ENCODE data around the gene NOS3. TPM values are rescaled to one million over a fixed set of nuclear protein-coding genes. Genes with fewer than 3 reads are reported as not detected.

The NOS3 gene
- total and polyA plus RNA-seq, 2 donors from 2014 or later, result 9.3 to 51.7 TPM

DNA sequence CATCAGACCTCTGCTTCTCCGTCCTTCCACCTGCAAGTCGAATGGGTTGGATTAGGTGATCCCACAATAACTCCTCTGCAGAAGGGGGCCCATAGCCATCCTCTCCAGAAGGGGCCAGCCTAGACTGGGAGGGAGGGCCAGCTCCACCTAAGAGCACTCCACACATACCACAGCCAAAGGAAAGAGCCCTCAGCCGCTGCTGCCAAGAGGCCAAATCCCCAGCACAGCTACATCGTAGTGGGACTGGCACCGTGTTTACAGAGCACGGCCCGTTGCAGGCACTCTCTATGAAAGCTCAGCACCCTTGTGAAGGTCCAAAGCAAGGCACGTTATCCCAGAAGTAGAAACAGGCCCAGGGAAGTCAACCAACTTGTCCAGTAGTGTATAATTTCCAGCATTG, 18.1 kb upstream of the NOS3 start:
- peaks cover 5% of the 10 kb centered on the region for H3K27me3 ChIP-seq (ENCODE audit: control insufficient read depth, insufficient read depth, low read length)
- H3K27ac ChIP-seq (ENCODE audit: low read depth in 2 of 2, low read length in 2 of 2), result no peak overlapping the region
- FAIRE-seq (no peak), DNase-seq (no peak)
- H3K9ac ChIP-seq (ENCODE audit: low read length in 3 of 3), result no peak overlapping the region
- H3K4me3 ChIP-seq (ENCODE audit: low read length in 3 of 3), result no peak overlapping the region
- TF ChIP-seq, protein P1, sequence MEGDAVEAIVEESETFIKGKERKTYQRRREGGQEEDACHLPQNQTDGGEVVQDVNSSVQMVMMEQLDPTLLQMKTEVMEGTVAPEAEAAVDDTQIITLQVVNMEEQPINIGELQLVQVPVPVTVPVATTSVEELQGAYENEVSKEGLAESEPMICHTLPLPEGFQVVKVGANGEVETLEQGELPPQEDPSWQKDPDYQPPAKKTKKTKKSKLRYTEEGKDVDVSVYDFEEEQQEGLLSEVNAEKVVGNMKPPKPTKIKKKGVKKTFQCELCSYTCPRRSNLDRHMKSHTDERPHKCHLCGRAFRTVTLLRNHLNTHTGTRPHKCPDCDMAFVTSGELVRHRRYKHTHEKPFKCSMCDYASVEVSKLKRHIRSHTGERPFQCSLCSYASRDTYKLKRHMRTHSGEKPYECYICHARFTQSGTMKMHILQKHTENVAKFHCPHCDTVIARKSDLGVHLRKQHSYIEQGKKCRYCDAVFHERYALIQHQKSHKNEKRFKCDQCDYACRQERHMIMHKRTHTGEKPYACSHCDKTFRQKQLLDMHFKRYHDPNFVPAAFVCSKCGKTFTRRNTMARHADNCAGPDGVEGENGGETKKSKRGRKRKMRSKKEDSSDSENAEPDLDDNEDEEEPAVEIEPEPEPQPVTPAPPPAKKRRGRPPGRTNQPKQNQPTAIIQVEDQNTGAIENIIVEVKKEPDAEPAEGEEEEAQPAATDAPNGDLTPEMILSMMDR (IDR thresholded peaks at IDR 0.05; ENCODE audit: borderline replicate concordance, extremely low read depth, insufficient read depth), result no peak
- H3K36me3 ChIP-seq (ENCODE audit: control insufficient read depth in 2 of 3, insufficient read depth in 3 of 3, low read length in 3 of 3), result no peaks in the 10 kb centered on the region
- intact Hi-C loops (cut with DNase I), result no loop called here
- peaks cover 0 to 3% (median 0%) of the 10 kb centered on the region in 3 donors for H3K4me1 ChIP-seq (ENCODE audit: control insufficient read depth in 2 of 3, insufficient read depth in 2 of 3, low read depth in 1 of 3, low read length in 3 of 3)
- H3K9me3 ChIP-seq (ENCODE audit: control insufficient read depth in 2 of 3, insufficient read depth in 1 of 3, low read length in 3 of 3), result no peaks in the 10 kb centered on the region

DNA sequence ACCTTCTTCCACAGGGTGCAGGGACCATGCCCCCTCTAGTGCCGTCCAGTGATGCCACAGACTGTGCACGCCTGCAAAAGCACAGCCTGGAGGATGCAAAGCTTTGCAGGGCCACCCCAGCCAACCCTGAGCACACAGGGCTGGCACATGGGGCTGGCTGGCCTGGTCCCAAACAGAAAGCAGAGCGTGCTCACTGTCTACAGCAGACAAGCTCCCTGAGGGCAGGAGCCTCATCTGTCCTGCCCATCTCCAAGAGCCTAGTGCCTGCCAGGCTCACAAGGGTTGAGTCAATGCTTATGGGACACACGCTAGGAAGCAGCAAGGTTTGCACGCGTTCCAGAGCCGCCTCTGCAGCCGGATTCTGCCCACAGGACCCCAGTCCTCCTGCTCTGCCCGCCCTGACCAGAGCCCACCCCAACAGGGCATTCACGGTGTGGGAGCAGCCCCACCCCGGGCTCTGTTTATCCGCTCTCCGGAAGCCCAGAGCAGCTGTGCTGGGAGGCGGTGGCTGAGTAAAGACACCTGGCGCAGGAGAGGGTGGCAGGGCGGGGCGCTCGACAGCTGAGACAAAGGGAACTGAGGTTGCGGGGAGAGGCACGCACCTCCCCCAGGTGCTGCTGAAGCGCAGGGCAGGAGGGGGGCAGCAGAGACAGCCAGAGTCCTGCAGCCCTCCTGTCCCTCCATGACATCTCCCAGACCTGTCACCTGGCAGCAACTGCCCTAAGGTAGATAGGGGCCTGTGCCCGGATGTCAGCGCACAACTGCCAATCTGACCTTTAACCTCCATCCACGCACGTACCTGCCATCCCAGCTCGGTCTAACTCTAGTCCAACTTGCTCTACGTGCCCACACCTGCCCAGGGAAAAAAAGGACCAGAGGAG, 17.0 kb upstream of the NOS3 start:
- TF ChIP-seq, protein P1 (IDR thresholded peaks at IDR 0.05; ENCODE audit: borderline replicate concordance, extremely low read depth, insufficient read depth), result no peak
- no peaks in the 10 kb centered on the region for H3K36me3 ChIP-seq (ENCODE audit: control insufficient read depth in 2 of 3, insufficient read depth in 3 of 3, low read length in 3 of 3)
- intact Hi-C loops (cut with DNase I), result no loop called here
- H3K9me3 ChIP-seq (ENCODE audit: control insufficient read depth in 2 of 3, insufficient read depth in 1 of 3, low read length in 3 of 3), result no peaks in the 10 kb centered on the region
- peaks cover 0 to 3% (median 0%) of the 10 kb centered on the region in 3 donors for H3K4me1 ChIP-seq (ENCODE audit: control insufficient read depth in 2 of 3, insufficient read depth in 2 of 3, low read depth in 1 of 3, low read length in 3 of 3)
- DNase-seq (peak in 3 of 5 donors; percentile 71 to 83 (median 78)), FAIRE-seq (no peak)
- peaks cover 5% of the 10 kb centered on the region for H3K27me3 ChIP-seq (ENCODE audit: control insufficient read depth, insufficient read depth, low read length)
- H3K4me3 ChIP-seq (ENCODE audit: low read length in 3 of 3), result no peak overlapping the region
- no peak overlapping the region for H3K27ac ChIP-seq (ENCODE audit: low read depth in 2 of 2, low read length in 2 of 2)
- H3K9ac ChIP-seq (ENCODE audit: low read length in 3 of 3), result no peak overlapping the region

DNA sequence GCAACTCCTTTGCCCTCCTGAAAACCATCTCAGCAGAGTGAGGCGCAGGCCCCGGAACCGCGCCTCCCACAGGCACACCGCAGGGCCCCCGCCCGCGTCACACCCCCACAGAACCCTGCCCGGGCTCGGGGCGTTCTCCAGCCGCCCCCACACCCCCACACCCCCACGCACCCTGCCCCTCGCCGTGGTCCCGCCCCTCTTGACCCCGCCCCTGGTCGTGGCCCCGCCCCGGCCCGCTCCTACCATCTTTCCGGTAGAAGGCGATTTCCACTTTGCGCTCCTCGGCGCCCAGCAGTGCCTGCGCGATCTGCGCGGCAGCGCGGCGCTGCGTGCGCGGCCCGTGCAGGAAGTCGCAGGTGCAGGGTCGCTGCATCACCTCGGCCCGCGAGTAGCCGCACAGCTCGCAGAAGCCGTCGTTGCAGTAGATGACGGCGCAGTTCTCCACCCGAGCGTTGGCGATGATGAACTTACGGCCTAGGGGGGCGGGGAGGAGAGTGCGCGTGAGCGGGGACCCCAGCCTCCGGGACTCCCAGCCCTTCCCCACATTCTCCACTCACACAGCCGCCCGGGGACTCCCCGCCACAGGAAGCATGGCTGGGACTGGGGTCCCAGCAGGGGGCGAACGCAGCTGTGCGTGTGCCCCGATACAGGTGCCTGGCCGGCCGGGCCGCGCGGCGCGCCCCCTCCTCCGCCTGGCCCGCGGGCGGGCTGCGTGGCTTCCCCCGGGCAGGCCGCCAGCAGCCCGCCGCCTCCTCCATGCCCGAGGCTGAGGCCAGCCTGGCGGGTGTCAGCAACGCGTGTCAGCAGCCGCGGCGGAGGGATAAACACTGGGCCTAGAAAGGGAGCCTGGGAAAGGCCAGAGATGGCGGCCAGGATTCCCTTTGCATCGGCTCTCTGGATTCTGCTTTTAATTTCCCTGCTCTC, 16.1 kb upstream of the NOS3 start:
- H3K9me3 ChIP-seq (ENCODE audit: control insufficient read depth in 2 of 3, insufficient read depth in 1 of 3, low read length in 3 of 3), result no peaks in the 10 kb centered on the region
- peaks cover 5% of the 10 kb centered on the region for H3K27me3 ChIP-seq (ENCODE audit: control insufficient read depth, insufficient read depth, low read length)
- H3K27ac ChIP-seq (ENCODE audit: low read depth in 2 of 2, low read length in 2 of 2), result no peak overlapping the region
- H3K36me3 ChIP-seq (ENCODE audit: control insufficient read depth in 2 of 3, insufficient read depth in 3 of 3, low read length in 3 of 3), result no peaks in the 10 kb centered on the region
- no peak overlapping the region for H3K9ac ChIP-seq (ENCODE audit: low read length in 3 of 3)
- FAIRE-seq (no peak), DNase-seq (peak in 3 of 5 donors; percentile 65 to 87 (median 71))
- TF ChIP-seq, protein P1 (IDR thresholded peaks at IDR 0.05; ENCODE audit: borderline replicate concordance, extremely low read depth, insufficient read depth), result no peak
- H3K4me3 ChIP-seq (ENCODE audit: low read length in 3 of 3), result peak overlapping the region; percentile 35 to 42 (median 39)
- peaks cover 0 to 3% (median 0%) of the 10 kb centered on the region in 3 donors for H3K4me1 ChIP-seq (ENCODE audit: control insufficient read depth in 2 of 3, insufficient read depth in 2 of 3, low read depth in 1 of 3, low read length in 3 of 3)
- intact Hi-C loops (cut with DNase I), result no loop called here
